ENCODE measurements around the gene ITPR1.

ITPR1 gene

GRCh38 chr3:4744405-4745234 is 251.5 kb downstream of the ITPR1 start:
- no peak for DNase-seq (ENCODE audit: low spot score)

GRCh38 chr3:4745235-4745610 is 252.1 kb downstream of the ITPR1 start:
- DNase-seq (ENCODE audit: low spot score) = no peak

GRCh38 chr3:4746241-4746958 is 253.3 kb downstream of the ITPR1 start:
- DNase-seq (ENCODE audit: low spot score) = no peak

GRCh38 chr3:4748127-4748526 is 255.0 kb downstream of the ITPR1 start:
- no peak for DNase-seq (ENCODE audit: low spot score)

GRCh38 chr3:4748701-4749378 is 255.7 kb downstream of the ITPR1 start:
- no peak for DNase-seq (ENCODE audit: low spot score)

- DNase-seq (ENCODE audit: low spot score) = no peak
These were observed 256.4 kb downstream of the ITPR1 start for GRCh38 chr3:4749567-4750002.

- DNase-seq (ENCODE audit: low spot score) = no peak
These were observed 257.3 kb downstream of the ITPR1 start for GRCh38 chr3:4750306-4750968.

- DNase-seq (ENCODE audit: low spot score) = no peak
These were observed 257.9 kb downstream of the ITPR1 start for GRCh38 chr3:4751029-4751501.

GRCh38 chr3:4751502-4752101 is 258.5 kb downstream of the ITPR1 start:
- no peak for DNase-seq (ENCODE audit: low spot score)

GRCh38 chr3:4752201-4753072 is 259.3 kb downstream of the ITPR1 start:
- DNase-seq (ENCODE audit: low spot score) = no peak

GRCh38 chr3:4753073-4753691 is 260.0 kb downstream of the ITPR1 start:
- no peak for DNase-seq (ENCODE audit: low spot score)

GRCh38 chr3:4754180-4755086 is 261.3 kb downstream of the ITPR1 start:
- DNase-seq (ENCODE audit: low spot score) = no peak

- DNase-seq (ENCODE audit: low spot score) = no peak
These were observed 262.4 kb downstream of the ITPR1 start for GRCh38 chr3:4755566-4755965.

- no peak for DNase-seq (ENCODE audit: low spot score)
These were observed 263.1 kb downstream of the ITPR1 start for GRCh38 chr3:4756057-4756775.

GRCh38 chr3:4756855-4757574 is 263.9 kb downstream of the ITPR1 start:
- DNase-seq (ENCODE audit: low spot score) = no peak

- no peak for DNase-seq (ENCODE audit: low spot score)
These were observed 264.6 kb downstream of the ITPR1 start for GRCh38 chr3:4757575-4758248.

- no peak for DNase-seq (ENCODE audit: low spot score)
These were observed 265.2 kb downstream of the ITPR1 start for GRCh38 chr3:4758249-4758860.
